ENCODE results near the gene DCUN1D5. TPM values are rescaled to one million over a fixed set of nuclear protein-coding genes. Genes with fewer than 3 reads are reported as not detected.

Gene DCUN1D5
- total and polyA plus RNA-seq, 9 of the 15 experiments (the other 6 are each of a cell fraction or from before 2014, with no cell fraction given), result 38.4 to 242 (median 115) TPM

DNA sequence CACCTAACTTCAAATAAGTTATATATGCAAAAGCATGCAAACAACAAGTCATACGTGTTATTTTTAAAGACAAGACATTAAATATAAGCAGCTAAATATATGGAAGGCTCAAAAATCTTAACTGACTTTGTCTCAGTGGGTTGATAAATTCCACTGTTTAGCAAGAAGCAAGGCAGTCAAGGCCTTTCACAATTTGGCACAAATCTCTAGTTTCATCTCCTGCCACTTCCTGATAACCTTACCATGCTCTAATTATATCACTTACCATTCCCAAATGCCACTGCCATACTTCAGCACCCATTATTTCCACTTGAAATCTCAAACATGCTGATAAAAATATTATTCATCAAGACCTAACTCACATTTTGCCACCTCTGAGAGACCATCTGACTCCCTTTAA is 24.8 kb downstream of the DCUN1D5 start:
- ChIA-PET CTCF (ENCODE audit: low intra/inter-chr PET ratio) (no interaction called here), POLR2A (no interaction called here)
- no peaks in the 10 kb centered on the region for H3K4me1 ChIP-seq (replicated peaks in 1 of 2; ENCODE audit: control insufficient read depth in 2 of 2, insufficient read depth in 2 of 2, low read length in 2 of 2)
- no peak overlapping the region for H3K4me2 ChIP-seq (ENCODE audit: insufficient read depth, low read length)
- 100% methylated on average over 1 of the region's 1 CpG for WGBS (ENCODE audit: insufficient coverage, low coverage, missing lambda C conversion rate)
- no peak overlapping the region for H3K9ac ChIP-seq (ENCODE audit: insufficient read depth in 1 of 2, low read depth in 2 of 2, low read length in 2 of 2)
- intact Hi-C loops (cut with micrococcal nuclease), result no loop called here
- ATAC-seq (no peak), DNase-seq (ENCODE audit: extremely low read depth in 1 of 4, low spot score in 3 of 4) (no peak), FAIRE-seq (no peak)
- H3K27ac ChIP-seq (ENCODE audit: extremely low read depth, low read depth, low read length), result no peak overlapping the region
- H3K79me2 ChIP-seq (ENCODE audit: control insufficient read depth, insufficient read depth, low read length), result peaks cover 48% of the 10 kb centered on the region
- in situ Hi-C loops (cut with MboI), result no loop called here
- no peak overlapping the region for H3K4me3 ChIP-seq
- H4K20me1 ChIP-seq (replicated peaks; ENCODE audit: control insufficient read depth, insufficient read depth, low read length), result 0 out of 2 replicates have a peak, but pooled peaks cover 3% of the 10 kb centered on the region
- H3K9me3 ChIP-seq (replicated peaks; ENCODE audit: control insufficient read depth, insufficient read depth, low read depth, low read length), result no peaks in the 10 kb centered on the region
- TF ChIP-seq TFAM (CRISPR knock-in tag; conservative IDR thresholded peaks at IDR 0.05) (no peak), ZNF217 (CRISPR knock-in tag; IDR thresholded peaks at IDR 0.05) (no peak), RNF219 (CRISPR knock-in tag; IDR thresholded peaks at IDR 0.05) (no peak)
- peaks cover 77% of the 10 kb centered on the region for H3K36me3 ChIP-seq (ENCODE audit: control insufficient read depth, insufficient read depth, low read length)
- BruUV-seq (replicated peaks), result no TSS peak
- H3K9me1 ChIP-seq (ENCODE audit: control insufficient read depth, insufficient read depth, low read length), result no peaks in the 10 kb centered on the region
- H2AFZ ChIP-seq (ENCODE audit: low read depth, low read length), result no peak overlapping the region
- no peaks in the 10 kb centered on the region for H3K27me3 ChIP-seq (ENCODE audit: control insufficient read depth in 2 of 2, insufficient read depth in 2 of 2, low read length in 2 of 2)

DNA sequence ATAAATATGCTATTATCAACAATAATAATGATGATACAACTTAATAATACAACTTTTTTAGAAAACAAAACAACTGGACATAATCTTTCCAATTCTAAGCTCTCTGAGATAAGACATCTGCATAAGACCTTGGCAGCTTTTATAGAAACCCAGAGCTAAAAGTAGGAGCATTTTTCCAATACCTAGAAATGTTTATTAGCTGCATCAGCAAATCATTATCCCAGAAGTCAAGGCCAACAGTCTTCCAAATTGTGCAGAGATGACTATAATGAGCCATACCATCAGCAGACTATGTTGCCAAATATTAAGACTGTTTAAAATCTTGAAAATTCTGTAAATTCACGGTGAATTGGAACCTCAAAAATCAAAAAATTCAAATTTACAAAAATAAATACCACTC is 30.3 kb downstream of the DCUN1D5 start:
- TF ChIP-seq ZNF316 (IDR thresholded peaks at IDR 0.05), result peak; percentile 66
- no peak for TF ChIP-seq SMAD2 (IDR thresholded peaks at IDR 0.05; ENCODE audit: low read depth, low read length)
- TF ChIP-seq NR1H2 (CRISPR knock-in tag; IDR thresholded peaks at IDR 0.05), result no peak
- no peak for TF ChIP-seq GATAD2B (IDR thresholded peaks at IDR 0.05; ENCODE audit: borderline replicate concordance)
- TF ChIP-seq C11orf30 (IDR thresholded peaks at IDR 0.05; ENCODE audit: low read depth), result peak; percentile 43; the same call in 1 of the 2 replicates
- peak; percentile 41; the same call in 1 of the 2 replicates for TF ChIP-seq MAFF (IDR thresholded peaks at IDR 0.05; ENCODE audit: low read length)
- peak; percentile 26; the same call in 1 of the 2 replicates for TF ChIP-seq MAFG (tag; conservative IDR thresholded peaks at IDR 0.05)
- H2AFZ ChIP-seq (ENCODE audit: low read depth, low read length), result no peak overlapping the region
- in situ Hi-C loops (cut with MboI), result no loop called here
- 100% methylated on average over 1 of the region's 1 CpG for WGBS (ENCODE audit: insufficient coverage, low coverage, missing lambda C conversion rate)
- ATAC-seq (no peak), DNase-seq (ENCODE audit: extremely low read depth in 1 of 4, low spot score in 3 of 4) (no peak), FAIRE-seq (no peak)
- no peaks in the 10 kb centered on the region for H3K4me1 ChIP-seq (replicated peaks in 1 of 2; ENCODE audit: control insufficient read depth in 2 of 2, insufficient read depth in 2 of 2, low read length in 2 of 2)
- H3K79me2 ChIP-seq (ENCODE audit: control insufficient read depth, insufficient read depth, low read length), result no peaks in the 10 kb centered on the region
- no peaks in the 10 kb centered on the region for H4K20me1 ChIP-seq (replicated peaks; ENCODE audit: control insufficient read depth, insufficient read depth, low read length)
- no peak overlapping the region for H3K9ac ChIP-seq (ENCODE audit: insufficient read depth in 1 of 2, low read depth in 2 of 2, low read length in 2 of 2)
- intact Hi-C loops (cut with micrococcal nuclease), result no loop called here
- CTCF ChIA-PET (ENCODE audit: low intra/inter-chr PET ratio), result no interaction called here
- BruUV-seq (replicated peaks), result no TSS peak
- no peak overlapping the region for H3K4me2 ChIP-seq (ENCODE audit: insufficient read depth, low read length)
- no peak overlapping the region for H3K4me3 ChIP-seq
- peaks cover 86% of the 10 kb centered on the region for H3K36me3 ChIP-seq (ENCODE audit: control insufficient read depth, insufficient read depth, low read length)
- H3K9me3 ChIP-seq (replicated peaks; ENCODE audit: control insufficient read depth, insufficient read depth, low read depth, low read length), result no peaks in the 10 kb centered on the region
- H3K9me1 ChIP-seq (ENCODE audit: control insufficient read depth, insufficient read depth, low read length), result no peaks in the 10 kb centered on the region
- no peak overlapping the region for H3K27ac ChIP-seq (ENCODE audit: extremely low read depth, low read depth, low read length)
- no peaks in the 10 kb centered on the region for H3K27me3 ChIP-seq (ENCODE audit: control insufficient read depth in 2 of 2, insufficient read depth in 2 of 2, low read length in 2 of 2)
- POLR2A ChIA-PET, result interaction anchor here (1.3 kb wide), 1 partner anchor 30 kb away, joined by 3 read pairs; the partner anchor contains the start of gene DCUN1D5
